ENCODE results near the gene LEFTY2. TPM values are rescaled to one million over a fixed set of nuclear protein-coding genes. Genes with fewer than 3 reads are reported as not detected.

LEFTY2 gene
- polyA plus RNA-seq, 3 donors: 0.99 to 1.3 (median 1.0) TPM

Other genes with a start within 250 kb of the LEFTY2 start
- gene SRP9, start 163.4 kb downstream of the LEFTY2 start, polyA plus RNA-seq (ENCODE audit: insufficient read length in 3 of 3): 100 to 1,000 TPM; 455 to 512 (median 512) TPM
- 10 to 100 TPM; 53.5 to 59.1 (median 54.6) TPM for gene EPHX1, start 131.1 kb downstream of the LEFTY2 start, polyA plus RNA-seq (ENCODE audit: insufficient read length in 3 of 3)
- gene TMEM63A, start 58.8 kb downstream of the LEFTY2 start, polyA plus RNA-seq (ENCODE audit: insufficient read length in 3 of 3): 10 to 100 TPM; 35.7 to 43.0 (median 41.0) TPM
- 1 to 10 TPM; 3.0 to 5.8 (median 5.5) TPM for gene LEFTY1, start 52.1 kb downstream of the LEFTY2 start, polyA plus RNA-seq (ENCODE audit: insufficient read length in 3 of 3)
- gene PYCR2, start 17.0 kb downstream of the LEFTY2 start, polyA plus RNA-seq (ENCODE audit: insufficient read length in 3 of 3): 10 to 100 TPM; 40.2 to 50.2 (median 48.4) TPM
- 10 to 100 TPM; 22.7 to 23.1 (median 23.0) TPM for gene SDE2, start 58.1 kb upstream of the LEFTY2 start, polyA plus RNA-seq (ENCODE audit: insufficient read length in 3 of 3)
- gene H3-3A, start 121.5 kb upstream of the LEFTY2 start, polyA plus RNA-seq (ENCODE audit: insufficient read length in 3 of 3): 1,000 to 10,000 TPM; 1,290 to 1,416 (median 1,354) TPM
- 10 to 100 TPM; 58.6 to 60.4 (median 59.2) TPM for gene ACBD3, start 245.5 kb upstream of the LEFTY2 start, polyA plus RNA-seq (ENCODE audit: insufficient read length in 3 of 3)

Data from right renal cortex interstitium (tissue), 3 donors.